GM12891 (cell line): Measurements from ENCODE around the gene PHKG2.

Experiments used
- POLR2A ChIP-seq: IDR thresholded peaks from 2 replicates; pipeline ENCODE4 v1.6.1; 2011; ENCODE audit warnings: low read depth, low read length, control low read depth
- POLR2AphosphoS5 ChIP-seq: IDR thresholded peaks from 2 replicates; pipeline ENCODE4 v1.6.1; 2011; ENCODE audit warnings: low read depth, low read length, control low read depth
- SPI1 ChIP-seq: IDR thresholded peaks from 2 replicates; pipeline ENCODE4 v1.6.1; 2011; ENCODE audit warnings: low read depth, low read length, control low read depth

- TF ChIP-seq SPI1 (no peak), POLR2AphosphoS5 (no peak), POLR2A (no peak)
Observed at GRCh38 chr16:30778549-30779244, 30.5 kb downstream of the PHKG2 start.
